ENCODE data around the gene PTPN20.

PTPN20 gene

GRCh38 chr10:47035171-47035818 lies 124.1 kb downstream of the PTPN20 start:
- DNase-seq (ENCODE audit: low read depth): no peak

GRCh38 chr10:47035819-47036337 lies 124.7 kb downstream of the PTPN20 start:
- DNase-seq (ENCODE audit: low read depth): no peak

- no peak for DNase-seq (ENCODE audit: low read depth)
Observed at GRCh38 chr10:47036771-47037170, 125.5 kb downstream of the PTPN20 start.

GRCh38 chr10:47037654-47038425 lies 126.6 kb downstream of the PTPN20 start:
- DNase-seq (ENCODE audit: low read depth): no peak

- no peak for DNase-seq (ENCODE audit: low read depth)
Observed at GRCh38 chr10:47038881-47039561, 127.8 kb downstream of the PTPN20 start.

GRCh38 chr10:47039562-47039913 lies 128.3 kb downstream of the PTPN20 start:
- DNase-seq (ENCODE audit: low read depth): no peak

- no peak for DNase-seq (ENCODE audit: low read depth)
Observed at GRCh38 chr10:47040041-47040491, 128.8 kb downstream of the PTPN20 start.

GRCh38 chr10:47040681-47041080 lies 129.5 kb downstream of the PTPN20 start:
- DNase-seq (ENCODE audit: low read depth): no peak

GRCh38 chr10:47041396-47042198 lies 130.4 kb downstream of the PTPN20 start:
- no peak for DNase-seq (ENCODE audit: low read depth)

GRCh38 chr10:47042199-47042473 lies 130.9 kb downstream of the PTPN20 start:
- DNase-seq (ENCODE audit: low read depth): no peak

- no peak for DNase-seq (ENCODE audit: low read depth)
Observed at GRCh38 chr10:47042780-47043750, 131.8 kb downstream of the PTPN20 start.

- DNase-seq (ENCODE audit: low read depth): no peak
Observed at GRCh38 chr10:47043928-47044538, 132.8 kb downstream of the PTPN20 start.

- no peak for DNase-seq (ENCODE audit: low read depth)
Observed at GRCh38 chr10:47044741-47045140, 133.5 kb downstream of the PTPN20 start.

- no peak for DNase-seq (ENCODE audit: low read depth)
Observed at GRCh38 chr10:47045331-47045861, 134.2 kb downstream of the PTPN20 start.

- DNase-seq (ENCODE audit: low read depth): no peak
Observed at GRCh38 chr10:47046321-47047126, 135.3 kb downstream of the PTPN20 start.

- no peak for DNase-seq (ENCODE audit: low read depth)
Observed at GRCh38 chr10:47047127-47047504, 135.9 kb downstream of the PTPN20 start.

GRCh38 chr10:47047577-47048525 lies 136.6 kb downstream of the PTPN20 start:
- DNase-seq (ENCODE audit: low read depth): peak; percentile 75

GRCh38 chr10:47048526-47048905 lies 137.3 kb downstream of the PTPN20 start:
- no peak for DNase-seq (ENCODE audit: low read depth)

Measured in stimulated activated CD8-positive, alpha-beta memory T cell treated with anti-CD3 and anti-CD28 coated beads, Interleukin-15, amount 100 ng/mL, for 24 hours (primary cell).